Measurements from ENCODE around the gene DRAP1.

GRCh38 chr11:65892661-65893317 is 26.4 kb upstream of the DRAP1 start:
- no peak for TF ChIP-seq CTCF (IDR thresholded peaks at IDR 0.05)
- no peak for TF ChIP-seq RCOR1 (IDR thresholded peaks at IDR 0.05; ENCODE audit: low read depth, low read length)

Measured in A549 (cell line).